ENCODE results near the gene PHOX2A.

PHOX2A gene

GRCh38 chr11:72247584-72247983, 3.6 kb upstream of the PHOX2A start:
- no peak for DNase-seq

- DNase-seq: no peak
Measured at GRCh38 chr11:72245263-72245816, 1.4 kb upstream of the PHOX2A start.

GRCh38 chr11:72244361-72245262, 636 bp upstream of the PHOX2A start:
- DNase-seq: no peak

GRCh38 chr11:72243173-72244059, 560 bp downstream of the PHOX2A start:
- DNase-seq: no peak

- no peak for DNase-seq
Measured at GRCh38 chr11:72242141-72242540, 1.8 kb downstream of the PHOX2A start.

- DNase-seq: no peak
Measured at GRCh38 chr11:72241291-72241781, 2.6 kb downstream of the PHOX2A start.

- DNase-seq: peak; percentile 25
Measured at GRCh38 chr11:72240461-72241290, 3.3 kb downstream of the PHOX2A start.

GRCh38 chr11:72239849-72240460, 4.0 kb downstream of the PHOX2A start:
- DNase-seq: peak; percentile 67

- DNase-seq: peak; percentile 33
Measured at GRCh38 chr11:72239313-72239848, 4.6 kb downstream of the PHOX2A start.

- DNase-seq: no peak
Measured at GRCh38 chr11:72238492-72239312, 5.3 kb downstream of the PHOX2A start.

GRCh38 chr11:72238040-72238450, 5.9 kb downstream of the PHOX2A start:
- DNase-seq: peak; percentile 70

- DNase-seq: no peak
Measured at GRCh38 chr11:72237112-72237931, 6.7 kb downstream of the PHOX2A start.

- no peak for DNase-seq
Measured at GRCh38 chr11:72236774-72237111, 7.2 kb downstream of the PHOX2A start.

- no peak for DNase-seq
Measured at GRCh38 chr11:72236083-72236697, 7.8 kb downstream of the PHOX2A start.

- DNase-seq: no peak
Measured at GRCh38 chr11:72235351-72236057, 8.5 kb downstream of the PHOX2A start.

GRCh38 chr11:72234920-72235319, 9.1 kb downstream of the PHOX2A start:
- no peak for DNase-seq

- DNase-seq: no peak
Measured at GRCh38 chr11:72234514-72234830, 9.5 kb downstream of the PHOX2A start.

- no peak for DNase-seq
Measured at GRCh38 chr11:72233773-72234513, 10.0 kb downstream of the PHOX2A start.
